ENCODE measurements around the gene SLC25A25. TPM values are rescaled to one million over a fixed set of nuclear protein-coding genes. Genes with fewer than 3 reads are reported as not detected.

Gene SLC25A25
- total and polyA plus RNA-seq, 10 of the 15 experiments (the other 5 are each of a cell fraction or from before 2014, with no cell fraction given): 0.04 to 17.1 (median 12.4) TPM; not detected in 1

GRCh38 chr9:128085943-128086342, 17.9 kb downstream of the SLC25A25 start:
- no TSS peak for BruUV-seq (replicated peaks)
- no peaks in the 10 kb centered on the region for H4K20me1 ChIP-seq (ENCODE audit: control insufficient read depth, insufficient read depth)
- ChIA-PET RAD21 (ENCODE audit: unreplicated experiment) (interaction anchor here (0.7 kb wide), 1 partner anchor 64 kb away, joined by 3 read pairs; no protein-coding TSS in a partner anchor), POLR2A (interaction anchor here (1.0 kb wide), 1 partner anchor 39 kb away, joined by 5 read pairs; no protein-coding TSS in a partner anchor), CTCF (interaction anchor here (4.9 to 6.6 kb wide), 2 partner anchors 14 to 51 kb away, joined by 30 to 33 read pairs; no protein-coding TSS in a partner anchor), SMC1A (ENCODE audit: uncharacterized antibody, unreplicated experiment) (no interaction called here)
- intact Hi-C loops (cut with micrococcal nuclease; ENCODE audit: unreplicated experiment): no loop called here
- H3K27me3 ChIP-seq (replicated peaks in 1 of 2; ENCODE audit: control insufficient read depth in 2 of 2, insufficient read depth in 2 of 2, low read length in 1 of 2): no peaks in the 10 kb centered on the region
- FAIRE-seq (no peak), DNase-seq (ENCODE audit: low read depth, low spot score) (no peak), ATAC-seq (no peak)
- peaks cover 22% of the 10 kb centered on the region for H3K79me2 ChIP-seq (ENCODE audit: control insufficient read depth, insufficient read depth, low read length)
- H3K4me1 ChIP-seq (ENCODE audit: control insufficient read depth, insufficient read depth, low read length): peaks cover 15% of the 10 kb centered on the region
- no peak overlapping the region for H3K4me3 ChIP-seq
- H2AFZ ChIP-seq (ENCODE audit: control insufficient read depth, low read depth, low read length): no peak overlapping the region
- no peaks in the 10 kb centered on the region for H3K9me3 ChIP-seq (replicated peaks; ENCODE audit: control insufficient read depth, insufficient read depth, low read length)
- TF ChIP-seq BCLAF1 (IDR thresholded peaks at IDR 0.05) (no peak), IRF3 (IDR thresholded peaks at IDR 0.05) (no peak), EZH2 (IDR thresholded peaks at IDR 0.05; ENCODE audit: borderline replicate concordance, control insufficient read depth, low read depth, low read length) (no peak), EGR1 (IDR thresholded peaks at IDR 0.05; ENCODE audit: borderline replicate concordance in 1 of 2, low read depth in 2 of 2, low read length in 2 of 2) (no peak), RAD21 (IDR thresholded peaks at IDR 0.05; ENCODE audit: insufficient read depth, low read depth, low read length) (no peak), NFYA (IDR thresholded peaks at IDR 0.05; ENCODE audit: borderline replicate concordance, low read depth, low read length) (no peak), SMAD1 (IDR thresholded peaks at IDR 0.05; ENCODE audit: low read depth, partially characterized antibody) (no peak), GABPA (IDR thresholded peaks at IDR 0.05; ENCODE audit: low read depth) (no peak), CBFB (IDR thresholded peaks at IDR 0.05; ENCODE audit: low read depth) (no peak), SIN3A (IDR thresholded peaks at IDR 0.05; ENCODE audit: low read depth, low read length) (no peak), PBX3 (IDR thresholded peaks at IDR 0.05; ENCODE audit: insufficient replicate concordance, low read depth, low read length) (no peak), ZNF384 (IDR thresholded peaks at IDR 0.05; ENCODE audit: borderline replicate concordance, low read depth, low read length) (no peak), ZNF24 (IDR thresholded peaks at IDR 0.05) (no peak), IKZF2 (IDR thresholded peaks at IDR 0.05) (no peak), NFYB (IDR thresholded peaks at IDR 0.05; ENCODE audit: insufficient read depth, low read depth, low read length) (no peak)
- in situ Hi-C loops (cut with MboI): no loop called here
- peaks cover 0 to 3% of the 10 kb centered on the region in 2 experiments; a peak in 1 of 4 replicates for H3K36me3 ChIP-seq (ENCODE audit: control insufficient read depth in 2 of 2, insufficient read depth in 2 of 2, low read length in 1 of 2)
- no peak overlapping the region for H3K4me2 ChIP-seq (ENCODE audit: control insufficient read depth, insufficient read depth)
- H3K9ac ChIP-seq (ENCODE audit: control insufficient read depth, insufficient read depth, low read length): no peak overlapping the region
- no peak overlapping the region for H3K27ac ChIP-seq (ENCODE audit: control insufficient read depth, insufficient read depth)
- WGBS (ENCODE audit: insufficient coverage, insufficient replicate concordance, low lambda C conversion rate, missing lambda C conversion rate): 90% methylated on average over 4 of the region's 4 CpGs

Data from GM12878 (cell line).